GM20431 (cell line): ENCODE measurements around the gene PDZRN3.

Experiments
- in situ Hi-C: fragments of 300-500 bp; cut with MseI, MboI; formaldehyde crosslinking; loops from one replicate; pipeline ENCODE4 v1.15.0; 2020; ENCODE audit warnings: low sequenced_read_pairs; ENCODE audit not compliant: unreplicated experiment

Gene PDZRN3

DNA sequence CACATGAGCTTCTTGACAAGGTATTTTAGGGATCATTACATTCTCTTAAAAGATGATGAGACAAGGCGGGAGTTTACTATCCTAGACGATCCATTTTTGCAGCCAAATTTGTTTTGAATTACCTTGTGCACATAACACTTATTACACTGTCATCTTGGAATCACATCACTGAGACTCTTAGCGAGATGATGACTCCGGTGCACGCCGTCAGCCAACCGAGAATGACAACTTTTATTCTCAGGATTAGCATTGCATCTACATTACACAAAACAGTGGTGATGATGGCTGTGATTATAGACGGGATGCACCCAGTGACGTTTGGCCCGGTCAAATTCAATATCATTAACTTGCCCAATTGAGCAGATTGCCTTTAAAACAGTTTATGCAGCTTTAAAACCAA, 216.1 kb downstream of the PDZRN3 start:
- in situ Hi-C loops = no loop called here

GRCh38 chr3:73407577-73407976, 217.2 kb downstream of the PDZRN3 start:
- in situ Hi-C loops = no loop called here

- in situ Hi-C loops = no loop called here
Observed at GRCh38 chr3:73405853-73406252, 218.9 kb downstream of the PDZRN3 start.

DNA sequence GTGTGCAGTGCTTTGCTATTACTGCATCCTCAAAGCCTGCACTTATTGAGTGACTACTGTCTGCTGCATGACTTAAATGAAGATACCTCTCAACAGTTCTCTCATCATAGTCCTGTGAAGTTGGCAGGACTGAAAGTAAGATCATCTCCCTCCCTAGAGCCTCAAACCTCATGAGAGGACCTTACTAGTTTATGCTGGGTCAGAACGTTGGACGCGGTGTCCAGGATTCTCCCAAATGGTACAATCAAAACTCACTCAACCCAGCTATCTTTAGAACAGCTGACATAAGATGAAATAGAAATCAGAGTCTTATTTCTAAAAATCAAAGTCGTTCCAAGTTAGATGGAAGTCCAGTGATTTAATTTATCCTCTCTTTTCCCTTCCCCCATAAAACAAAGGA, 219.7 kb downstream of the PDZRN3 start:
- in situ Hi-C loops = no loop called here

- in situ Hi-C loops = no loop called here
Observed at GRCh38 chr3:73404435-73404834, 220.3 kb downstream of the PDZRN3 start.

- in situ Hi-C loops = no loop called here
Observed at GRCh38 chr3:73403444-73403843, 221.3 kb downstream of the PDZRN3 start.

DNA sequence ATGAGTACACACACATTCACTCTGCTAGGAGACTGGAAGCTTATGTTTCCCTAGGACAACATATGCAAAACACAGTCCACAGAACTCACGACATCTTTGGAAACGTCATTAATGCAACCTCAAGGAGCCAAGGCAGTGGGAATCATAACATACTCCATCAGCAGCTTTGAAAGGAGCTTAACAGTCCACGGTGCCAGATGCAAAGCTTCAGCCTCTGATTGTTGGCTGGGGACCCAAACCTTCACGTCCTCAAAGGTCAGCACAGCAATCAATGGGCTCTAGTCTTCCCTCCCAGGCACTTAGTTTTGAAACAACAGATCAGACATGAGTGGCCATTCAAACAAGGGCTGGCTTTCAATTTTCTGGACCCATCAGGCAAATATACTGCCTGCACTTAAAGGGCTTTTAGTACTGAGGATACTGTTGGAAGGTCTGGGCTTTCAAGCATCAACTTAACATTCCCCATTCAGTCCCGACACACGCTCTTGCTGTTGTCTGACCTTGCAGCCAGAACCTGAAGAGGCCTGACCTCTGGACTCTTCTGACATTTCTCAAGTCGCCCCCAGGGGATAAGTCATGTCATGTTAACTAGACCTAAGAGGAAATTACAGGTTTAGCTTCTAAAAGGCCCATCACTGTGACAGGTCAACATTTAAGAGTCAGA, 223.0 kb downstream of the PDZRN3 start:
- in situ Hi-C loops = no loop called here

- in situ Hi-C loops = no loop called here
Observed at GRCh38 chr3:73401059-73401458, 223.7 kb downstream of the PDZRN3 start.

DNA sequence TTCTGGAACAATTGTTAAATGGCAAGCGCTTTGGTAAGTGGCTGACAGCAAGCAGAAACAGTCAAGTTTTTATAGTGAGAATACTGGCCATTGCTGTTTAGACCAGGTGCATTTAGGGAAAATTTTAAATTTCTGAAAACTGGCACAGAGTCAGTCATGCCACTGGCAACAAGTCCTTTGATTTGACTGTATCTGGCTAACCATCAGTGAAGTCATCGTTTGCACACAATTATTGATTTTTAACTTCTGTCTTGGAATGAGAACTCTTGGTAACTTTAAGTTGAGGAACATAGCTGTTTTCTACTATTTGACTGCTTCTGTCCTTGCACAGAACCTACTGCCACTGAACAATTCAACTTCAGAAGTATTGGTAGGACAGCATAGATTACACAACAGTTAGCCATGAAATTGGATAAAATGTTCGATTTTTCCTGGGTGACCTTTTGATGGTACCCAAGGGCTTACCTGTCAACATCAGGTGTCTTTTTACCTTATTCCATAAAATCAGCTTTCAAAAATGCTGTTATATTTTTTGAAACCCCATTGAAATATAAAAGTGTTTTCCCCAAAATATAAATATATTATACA, 225.0 kb downstream of the PDZRN3 start:
- in situ Hi-C loops = no loop called here

DNA sequence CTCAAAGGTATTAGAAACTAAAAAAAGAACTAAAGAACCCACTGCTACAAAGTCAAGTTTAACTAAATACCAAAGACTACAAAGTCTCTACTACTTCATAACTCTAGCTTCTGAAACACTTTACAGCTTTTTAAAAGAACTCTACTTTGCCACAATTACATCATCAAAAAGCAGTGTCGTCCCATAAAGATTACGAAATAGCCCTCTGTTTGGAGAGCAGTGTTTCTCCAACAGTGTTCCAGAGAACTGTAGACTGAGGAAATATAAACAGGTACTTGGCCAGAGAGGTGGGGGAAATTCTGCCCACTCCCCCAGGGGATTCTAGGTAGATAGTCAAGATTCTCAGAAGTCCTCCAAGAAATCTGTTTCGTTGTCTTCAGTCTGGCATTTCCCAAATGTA, 225.6 kb downstream of the PDZRN3 start:
- in situ Hi-C loops = no loop called here

GRCh38 chr3:73398084-73398483, 226.7 kb downstream of the PDZRN3 start:
- in situ Hi-C loops = no loop called here

GRCh38 chr3:73394240-73394639, 230.5 kb downstream of the PDZRN3 start:
- in situ Hi-C loops = no loop called here

DNA sequence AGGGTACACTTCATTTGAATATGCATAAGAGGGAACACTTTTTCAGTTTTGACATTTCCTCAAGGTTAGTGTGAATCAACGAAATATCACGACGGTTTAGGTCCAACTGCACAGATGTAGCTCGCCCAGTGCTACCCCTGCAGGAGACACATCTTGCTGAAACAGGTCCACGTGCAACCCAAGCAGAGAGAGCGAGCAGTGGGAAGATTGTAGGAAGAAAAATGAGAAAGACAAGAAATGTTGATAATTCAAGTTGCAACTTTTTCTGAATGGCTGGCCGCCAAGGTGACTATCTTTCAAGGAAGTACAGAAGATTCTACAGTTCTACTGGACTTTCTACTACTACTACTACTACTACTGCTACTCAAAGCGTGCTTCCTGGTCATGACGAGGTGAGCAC, 231.7 kb downstream of the PDZRN3 start:
- in situ Hi-C loops = no loop called here

GRCh38 chr3:73391984-73392383, 232.8 kb downstream of the PDZRN3 start:
- in situ Hi-C loops = no loop called here

DNA sequence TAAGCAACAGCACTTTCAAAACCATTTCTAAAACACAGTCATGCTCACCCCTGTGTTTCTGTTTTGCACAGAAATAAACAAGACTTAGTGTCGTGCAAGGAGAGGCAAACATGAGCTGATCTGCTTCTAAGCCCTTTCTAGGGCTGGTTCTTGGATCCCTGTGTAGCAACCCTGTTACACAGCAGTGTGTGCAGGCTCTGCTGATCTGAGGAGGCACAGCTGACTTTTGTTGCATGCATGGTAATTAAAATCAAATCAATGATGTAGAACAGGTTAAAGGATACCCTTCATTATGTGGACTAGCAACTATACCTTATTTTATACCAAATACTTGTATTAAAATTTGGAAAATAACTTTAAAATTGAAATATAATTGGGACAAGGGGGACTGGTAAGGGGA, 234.8 kb downstream of the PDZRN3 start:
- in situ Hi-C loops = no loop called here

GRCh38 chr3:73389117-73389813, 235.5 kb downstream of the PDZRN3 start:
- in situ Hi-C loops = no loop called here

- in situ Hi-C loops = no loop called here
Observed at GRCh38 chr3:73385568-73385967, 239.2 kb downstream of the PDZRN3 start.

- in situ Hi-C loops = no loop called here
Observed at GRCh38 chr3:73384091-73384906, 240.4 kb downstream of the PDZRN3 start.

DNA sequence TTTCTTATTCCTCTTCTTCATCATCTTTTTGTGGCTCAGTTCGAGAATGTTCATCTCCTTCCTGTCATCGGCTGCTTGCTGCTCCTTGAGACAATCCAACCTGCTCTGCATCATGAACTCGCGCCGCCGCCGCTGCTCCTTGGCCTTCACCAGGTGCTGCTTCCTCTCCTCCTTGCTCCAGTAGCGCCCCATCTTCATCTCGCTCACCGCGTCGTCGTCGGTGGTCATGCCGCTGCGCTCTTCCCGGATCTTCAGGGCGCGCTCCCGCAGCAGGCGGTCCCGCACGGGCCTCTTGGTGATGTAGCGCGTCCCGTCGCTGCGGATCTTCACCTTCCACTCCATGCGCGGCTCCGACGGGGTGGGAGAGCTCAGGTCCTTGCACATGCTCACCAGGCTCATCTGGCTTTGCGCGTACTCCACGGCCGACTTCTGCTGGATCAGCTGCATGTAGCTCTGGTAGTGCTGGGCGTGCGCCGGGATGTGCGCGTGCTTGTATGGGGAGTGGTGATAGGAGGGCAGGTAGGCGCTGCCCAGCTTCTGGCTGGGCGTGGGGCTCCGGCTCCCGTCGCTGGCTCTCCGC, 241.2 kb downstream of the PDZRN3 start:
- in situ Hi-C loops = no loop called here

- in situ Hi-C loops = no loop called here
Observed at GRCh38 chr3:73381551-73381950, 243.2 kb downstream of the PDZRN3 start.
